Stimulated activated memory B cell treated with anti-CD40 and anti-IgM and Interleukin-4, amounts not matched to agents 10 μg/mL and 1 μg/mL and 100 μg/mL, for 72 hours (primary cell): ENCODE results near the gene TLE2.
"Not testable (repeated sequence)": the region's sequence is repeated elsewhere in the genome, so short reads cannot be mapped to it uniquely, and the experiment has no call there.

Experiments
- ATAC-seq: fragments of 150-1000 bp; cut with Tn5 transposase; 2 replicates; pipeline ENCODE4 v1.10.0; 2021
- H3K27ac Mint-ChIP-seq: one replicate; pipeline ENCODE4 v1.8.0; 2022; ENCODE audit warnings: mild to moderate bottlenecking, mixed read lengths
- H3K27me3 Mint-ChIP-seq: one replicate; pipeline ENCODE4 v1.8.0; 2022; ENCODE audit warnings: mixed read lengths
- H3K36me3 Mint-ChIP-seq: one replicate; pipeline ENCODE4 v1.8.0; 2022; ENCODE audit warnings: mixed read lengths
- H3K4me1 Mint-ChIP-seq: one replicate; pipeline ENCODE4 v1.8.0; 2022; ENCODE audit warnings: mixed read lengths
- H3K4me3 Mint-ChIP-seq: one replicate; pipeline ENCODE4 v1.8.0; 2022; ENCODE audit warnings: mild to moderate bottlenecking, moderate library complexity, mixed read lengths
- H3K9me3 Mint-ChIP-seq: one replicate; pipeline ENCODE4 v1.8.0; 2022; ENCODE audit warnings: mixed read lengths

Gene TLE2

GRCh38 chr19:3046698-3047495, 17.8 kb upstream of the TLE2 start:
- Mint-ChIP-seq H3K27me3 (peaks cover 12% of the 10 kb centered on the region), H3K4me1 (peaks cover 23% of the 10 kb centered on the region), H3K36me3 (no peaks in the 10 kb centered on the region), H3K27ac (peak overlapping the region; percentile 67), H3K9me3 (no peaks in the 10 kb centered on the region), H3K4me3 (no peak overlapping the region)
- peak; percentile 46 for ATAC-seq

- Mint-ChIP-seq H3K4me1 (peaks cover 29% of the 10 kb centered on the region), H3K36me3 (no peaks in the 10 kb centered on the region), H3K9me3 (no peaks in the 10 kb centered on the region), H3K4me3 (no peak overlapping the region), H3K27ac (no peak overlapping the region), H3K27me3 (peaks cover 20% of the 10 kb centered on the region)
- ATAC-seq, result no peak
Measured at GRCh38 chr19:3045885-3046697, 17.0 kb upstream of the TLE2 start.

- H3K9me3 Mint-ChIP-seq, result no peaks in the 10 kb centered on the region
- no peaks in the 10 kb centered on the region for H3K36me3 Mint-ChIP-seq
- H3K27ac Mint-ChIP-seq, result no peak overlapping the region
- H3K4me1 Mint-ChIP-seq, result peaks cover 29% of the 10 kb centered on the region
- H3K27me3 Mint-ChIP-seq, result peaks cover 22% of the 10 kb centered on the region
- no peak overlapping the region for H3K4me3 Mint-ChIP-seq
- ATAC-seq, result no peak
Measured at GRCh38 chr19:3045191-3045590, 16.1 kb upstream of the TLE2 start.

- Mint-ChIP-seq H3K4me1 (peaks cover 25% of the 10 kb centered on the region), H3K27me3 (peaks cover 22% of the 10 kb centered on the region), H3K27ac (no peak overlapping the region), H3K9me3 (no peaks in the 10 kb centered on the region), H3K4me3 (no peak overlapping the region), H3K36me3 (no peaks in the 10 kb centered on the region)
- ATAC-seq, result no peak
Measured at GRCh38 chr19:3042621-3043267, 13.7 kb upstream of the TLE2 start.

- ATAC-seq, result peak; percentile 40
- H3K4me3 Mint-ChIP-seq, result no peak overlapping the region
- peaks cover 20% of the 10 kb centered on the region for H3K4me1 Mint-ChIP-seq
- H3K27me3 Mint-ChIP-seq, result peaks cover 22% of the 10 kb centered on the region
- no peak overlapping the region for H3K27ac Mint-ChIP-seq
- no peaks in the 10 kb centered on the region for H3K36me3 Mint-ChIP-seq
- H3K9me3 Mint-ChIP-seq, result no peaks in the 10 kb centered on the region
Measured at GRCh38 chr19:3041761-3042620, 12.9 kb upstream of the TLE2 start.

- H3K4me1 Mint-ChIP-seq, result peaks cover 25% of the 10 kb centered on the region
- no peak for ATAC-seq
- H3K36me3 Mint-ChIP-seq, result no peaks in the 10 kb centered on the region
- H3K27me3 Mint-ChIP-seq, result peaks cover 22% of the 10 kb centered on the region
- H3K9me3 Mint-ChIP-seq, result no peaks in the 10 kb centered on the region
- no peak overlapping the region for H3K27ac Mint-ChIP-seq
- no peak overlapping the region for H3K4me3 Mint-ChIP-seq
Measured at GRCh38 chr19:3041327-3041726, 12.2 kb upstream of the TLE2 start.

GRCh38 chr19:3039641-3040077, 10.6 kb upstream of the TLE2 start:
- no peak overlapping the region for H3K4me3 Mint-ChIP-seq
- H3K36me3 Mint-ChIP-seq, result no peaks in the 10 kb centered on the region
- H3K27me3 Mint-ChIP-seq, result peaks cover 24% of the 10 kb centered on the region
- H3K9me3 Mint-ChIP-seq, result no peaks in the 10 kb centered on the region
- H3K4me1 Mint-ChIP-seq, result peaks cover 37% of the 10 kb centered on the region
- ATAC-seq, result no peak
- no peak overlapping the region for H3K27ac Mint-ChIP-seq

- H3K27ac Mint-ChIP-seq, result no peak overlapping the region
- peaks cover 30% of the 10 kb centered on the region for H3K27me3 Mint-ChIP-seq
- no peaks in the 10 kb centered on the region for H3K9me3 Mint-ChIP-seq
- no peak overlapping the region for H3K4me3 Mint-ChIP-seq
- no peaks in the 10 kb centered on the region for H3K36me3 Mint-ChIP-seq
- peaks cover 42% of the 10 kb centered on the region for H3K4me1 Mint-ChIP-seq
- no peak for ATAC-seq
Measured at GRCh38 chr19:3039125-3039524, 10.0 kb upstream of the TLE2 start.

GRCh38 chr19:3038214-3038613, 9.1 kb upstream of the TLE2 start:
- Mint-ChIP-seq H3K4me3 (no peak overlapping the region), H3K27me3 (peaks cover 39% of the 10 kb centered on the region), H3K27ac (no peak overlapping the region), H3K9me3 (no peaks in the 10 kb centered on the region), H3K4me1 (peaks cover 42% of the 10 kb centered on the region), H3K36me3 (no peaks in the 10 kb centered on the region)
- ATAC-seq, result no peak

GRCh38 chr19:3036977-3037544, 8.0 kb upstream of the TLE2 start:
- Mint-ChIP-seq H3K4me3 (peak overlapping the region; percentile 89), H3K27me3 (peaks cover 38% of the 10 kb centered on the region), H3K27ac (peak overlapping the region; percentile 91), H3K4me1 (peaks cover 35% of the 10 kb centered on the region)
- not testable (repeated sequence) for H3K36me3 Mint-ChIP-seq, H3K9me3 Mint-ChIP-seq, ATAC-seq

GRCh38 chr19:3036119-3036976, 7.3 kb upstream of the TLE2 start:
- Mint-ChIP-seq H3K27ac (peak overlapping the region; percentile 91), H3K36me3 (no peaks in the 10 kb centered on the region), H3K4me3 (peak overlapping the region; percentile 89), H3K27me3 (peaks cover 38% of the 10 kb centered on the region), H3K4me1 (peaks cover 31% of the 10 kb centered on the region), H3K9me3 (no peaks in the 10 kb centered on the region)
- ATAC-seq, result peak; percentile 82

GRCh38 chr19:3035542-3036118, 6.5 kb upstream of the TLE2 start:
- Mint-ChIP-seq H3K27ac (peak overlapping the region; percentile 91), H3K9me3 (no peaks in the 10 kb centered on the region), H3K27me3 (peaks cover 41% of the 10 kb centered on the region), H3K4me1 (peaks cover 29% of the 10 kb centered on the region), H3K4me3 (peak overlapping the region; percentile 89), H3K36me3 (no peaks in the 10 kb centered on the region)
- peak; percentile 96 for ATAC-seq
